DOHH2 (cell line): ENCODE results near the gene CRB3.

Source experiments
- H3F3A ChIP-seq: fragments of 200-600 bp; sonication (generic), shearing (Covaris generic); 2 replicates; pipeline ENCODE4 v1.6.0; 2016; ENCODE audit warnings: antibody characterized with exemption, mild to moderate bottlenecking; ENCODE audit not compliant: control insufficient read depth, insufficient read depth
- H3K27ac ChIP-seq: fragments of 200-600 bp; sonication (generic); 2 replicates; pipeline ENCODE4 v1.5.1; 2014; ENCODE audit warnings: low read depth, mild to moderate bottlenecking, low read length, moderate library complexity
- H3K27me3 ChIP-seq: fragments of 200-600 bp; sonication (generic); 2 replicates; pipeline ENCODE4 v1.6.1; 2014; ENCODE audit warnings: mild to moderate bottlenecking, low read length, mixed read lengths; ENCODE audit not compliant: control insufficient read depth
- H3K36me3 ChIP-seq: fragments of 200-600 bp; sonication (generic); 2 replicates; pipeline ENCODE4 v1.6.1; 2014; ENCODE audit warnings: mild to moderate bottlenecking, low read length, moderate library complexity, mixed read lengths; ENCODE audit not compliant: control insufficient read depth
- H3K4me1 ChIP-seq: fragments of 200-600 bp; sonication (generic); 2 replicates; pipeline ENCODE4 v1.6.1; 2014; ENCODE audit warnings: mild to moderate bottlenecking, low read length, mixed read lengths; ENCODE audit not compliant: control insufficient read depth
- H3K4me2 ChIP-seq: fragments of 200-600 bp; sonication (generic); 2 replicates; pipeline ENCODE4 v1.6.0; 2014; ENCODE audit warnings: mild to moderate bottlenecking, low read length, moderate library complexity
- H3K4me3 ChIP-seq: fragments of 200-600 bp; sonication (generic); 2 replicates; pipeline ENCODE4 v1.5.1; 2014; ENCODE audit warnings: mild to moderate bottlenecking, low read length, mixed read lengths
- H3K79me2 ChIP-seq: fragments of 200-600 bp; sonication (generic); 2 replicates; pipeline ENCODE4 v1.6.1; 2014; ENCODE audit warnings: mild to moderate bottlenecking, low read length, mixed read lengths; ENCODE audit not compliant: control insufficient read depth
- H3K9me2 ChIP-seq: fragments of 200-600 bp; sonication (generic); replicated peaks from 2 replicates; pipeline ENCODE4 v1.6.1; 2014; ENCODE audit warnings: mild to moderate bottlenecking, low read length, mixed read lengths; ENCODE audit not compliant: control insufficient read depth
- H3K9me3 ChIP-seq: fragments of 200-600 bp; sonication (generic); 2 replicates; pipeline ENCODE4 v1.6.1; 2014; ENCODE audit warnings: antibody characterized with exemption, low read length, mixed read lengths; ENCODE audit not compliant: control insufficient read depth, insufficient read depth
- H4K20me1 ChIP-seq: fragments of 200-600 bp; sonication (generic); 2 replicates; pipeline ENCODE4 v1.6.0; 2014; ENCODE audit warnings: low read depth, mild to moderate bottlenecking, antibody characterized with exemption, low read length, moderate library complexity; ENCODE audit not compliant: control insufficient read depth, insufficient read depth
- EZH2phosphoT487 ChIP-seq: fragments of 200-600 bp; sonication (generic); IDR thresholded peaks from 2 replicates; pipeline ENCODE4 v1.6.1; 2017; ENCODE audit warnings: borderline replicate concordance, mild to moderate bottlenecking, antibody characterized with exemption, low read length, moderate library complexity, mixed read lengths
- TF ChIP-seq, protein P1 (sequence below): fragments of 200-600 bp; sonication (generic); IDR thresholded peaks from one replicate; pipeline ENCODE4 v1.5.1; 2014; ENCODE audit warnings: antibody characterized with exemption, mild to moderate bottlenecking, low read depth, low read length; ENCODE audit not compliant: poor library complexity, severe bottlenecking

Gene CRB3

DNA sequence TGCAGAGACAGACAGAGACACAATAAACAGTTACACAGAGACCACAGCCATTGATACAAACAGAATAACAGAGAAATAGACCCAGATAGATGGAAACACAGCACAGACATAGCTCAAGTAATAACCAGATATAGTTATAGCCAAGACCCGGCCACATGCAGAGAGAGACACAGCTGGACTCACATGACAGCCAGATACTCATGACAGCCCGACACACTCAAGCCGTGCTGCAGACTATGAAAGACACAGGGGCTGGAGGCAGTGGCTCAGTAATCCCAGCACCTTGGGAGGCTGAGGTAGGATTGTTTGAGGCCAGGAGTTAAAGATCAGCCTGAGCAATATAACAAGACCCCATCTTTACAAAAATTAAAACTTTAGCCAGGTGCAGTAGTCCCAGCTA, 19.2 kb downstream of the CRB3 start:
- Histone ChIP-seq H3F3A (no peaks in the 10 kb centered on the region), H3K4me1 (peaks cover 20% of the 10 kb centered on the region), H3K27me3 (no peaks in the 10 kb centered on the region), H4K20me1 (no peaks in the 10 kb centered on the region), H3K79me2 (peaks cover 9% of the 10 kb centered on the region), H3K4me3 (no peak overlapping the region), H3K36me3 (peaks cover 3% of the 10 kb centered on the region), H3K4me2 (no peak overlapping the region), H3K9me3 (no peaks in the 10 kb centered on the region), H3K27ac (no peak overlapping the region), H3K9me2 (no peaks in the 10 kb centered on the region)
- no peak for TF ChIP-seq EZH2phosphoT487
- TF ChIP-seq, protein P1, sequence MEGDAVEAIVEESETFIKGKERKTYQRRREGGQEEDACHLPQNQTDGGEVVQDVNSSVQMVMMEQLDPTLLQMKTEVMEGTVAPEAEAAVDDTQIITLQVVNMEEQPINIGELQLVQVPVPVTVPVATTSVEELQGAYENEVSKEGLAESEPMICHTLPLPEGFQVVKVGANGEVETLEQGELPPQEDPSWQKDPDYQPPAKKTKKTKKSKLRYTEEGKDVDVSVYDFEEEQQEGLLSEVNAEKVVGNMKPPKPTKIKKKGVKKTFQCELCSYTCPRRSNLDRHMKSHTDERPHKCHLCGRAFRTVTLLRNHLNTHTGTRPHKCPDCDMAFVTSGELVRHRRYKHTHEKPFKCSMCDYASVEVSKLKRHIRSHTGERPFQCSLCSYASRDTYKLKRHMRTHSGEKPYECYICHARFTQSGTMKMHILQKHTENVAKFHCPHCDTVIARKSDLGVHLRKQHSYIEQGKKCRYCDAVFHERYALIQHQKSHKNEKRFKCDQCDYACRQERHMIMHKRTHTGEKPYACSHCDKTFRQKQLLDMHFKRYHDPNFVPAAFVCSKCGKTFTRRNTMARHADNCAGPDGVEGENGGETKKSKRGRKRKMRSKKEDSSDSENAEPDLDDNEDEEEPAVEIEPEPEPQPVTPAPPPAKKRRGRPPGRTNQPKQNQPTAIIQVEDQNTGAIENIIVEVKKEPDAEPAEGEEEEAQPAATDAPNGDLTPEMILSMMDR = no peak

DNA sequence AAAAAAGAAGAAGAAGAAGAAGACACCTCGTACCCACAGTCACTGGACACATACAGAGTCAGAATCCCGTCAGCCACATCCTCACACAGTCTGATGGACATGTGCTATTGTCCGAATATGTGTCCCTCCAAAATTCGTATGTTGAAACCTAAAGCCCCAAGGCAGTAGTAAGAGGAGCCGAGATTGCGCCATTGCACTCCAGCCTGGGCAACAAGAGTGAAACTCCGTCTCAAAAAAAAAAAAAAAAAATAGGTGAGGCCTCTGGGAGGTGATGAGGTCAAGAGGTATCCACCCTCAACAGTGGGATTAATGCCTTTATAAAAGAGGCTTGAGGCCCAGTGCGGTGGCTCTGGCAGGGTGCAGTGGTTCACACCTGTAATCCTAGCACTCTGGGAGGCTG, 20.2 kb downstream of the CRB3 start:
- Histone ChIP-seq H3K4me2 (no peak overlapping the region), H4K20me1 (no peaks in the 10 kb centered on the region), H3F3A (no peaks in the 10 kb centered on the region), H3K4me1 (peaks cover 22% of the 10 kb centered on the region), H3K79me2 (peaks cover 9% of the 10 kb centered on the region), H3K27ac (no peak overlapping the region), H3K27me3 (no peaks in the 10 kb centered on the region), H3K9me2 (no peaks in the 10 kb centered on the region), H3K36me3 (peaks cover 3% of the 10 kb centered on the region), H3K9me3 (no peaks in the 10 kb centered on the region), H3K4me3 (no peak overlapping the region)
- TF ChIP-seq, protein P1 = no peak

DNA sequence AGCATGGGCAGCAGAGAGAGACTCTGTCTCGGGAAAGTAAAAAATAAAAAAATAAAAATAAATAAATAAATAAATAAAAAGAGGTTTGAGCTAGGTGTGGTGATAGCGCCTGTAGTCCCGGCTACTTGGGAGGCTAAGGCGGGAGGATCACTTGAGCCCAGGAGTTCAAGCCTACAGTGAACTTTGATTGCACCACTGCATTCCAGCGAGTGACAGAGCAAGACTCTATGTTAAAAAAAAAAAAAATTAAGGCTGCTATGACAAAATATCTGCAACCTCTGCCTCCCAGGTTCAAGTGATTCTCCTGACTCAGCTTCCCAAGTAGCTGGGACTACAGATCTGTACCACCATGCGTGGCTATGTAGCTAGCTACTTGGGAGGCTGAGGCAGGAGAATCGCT, 20.8 kb downstream of the CRB3 start:
- H3K27ac ChIP-seq = no peak overlapping the region
- H3K4me2 ChIP-seq = no peak overlapping the region
- no peaks in the 10 kb centered on the region for H3K27me3 ChIP-seq
- no peaks in the 10 kb centered on the region for H3K9me2 ChIP-seq
- no peaks in the 10 kb centered on the region for H3K9me3 ChIP-seq
- no peaks in the 10 kb centered on the region for H3F3A ChIP-seq
- H3K79me2 ChIP-seq = peaks cover 9% of the 10 kb centered on the region
- H3K4me1 ChIP-seq = peaks cover 28% of the 10 kb centered on the region
- TF ChIP-seq, protein P1 = no peak
- TF ChIP-seq EZH2phosphoT487 = no peak
- no peaks in the 10 kb centered on the region for H4K20me1 ChIP-seq
- peaks cover 3% of the 10 kb centered on the region for H3K36me3 ChIP-seq
- no peak overlapping the region for H3K4me3 ChIP-seq
